Measurements from ENCODE around the gene FERMT2.

FERMT2 gene

GRCh38 chr14:52853522-52853854, 97.4 kb downstream of the FERMT2 start:
- peaks cover 11% of the 10 kb centered on the region; the same call in 1 of the 2 replicates for H3K4me1 ChIP-seq (ENCODE audit: insufficient read depth, low read length)
- no peak overlapping the region for H3K9ac ChIP-seq (ENCODE audit: low read depth, low read length)
- H3K9me3 ChIP-seq (ENCODE audit: control insufficient read depth, insufficient read depth, low read length) = no peaks in the 10 kb centered on the region
- H3K36me3 ChIP-seq (ENCODE audit: insufficient read depth, low read length) = 0 out of 2 replicates have a peak, but pooled peaks cover under 1% of the 10 kb centered on the region

GRCh38 chr14:52852810-52853521, 97.9 kb downstream of the FERMT2 start:
- Histone ChIP-seq H3K9ac (ENCODE audit: low read depth, low read length) (no peak overlapping the region), H3K36me3 (ENCODE audit: insufficient read depth, low read length) (no peaks in the 10 kb centered on the region), H3K4me1 (ENCODE audit: insufficient read depth, low read length) (peaks cover 11% of the 10 kb centered on the region; the same call in 1 of the 2 replicates), H3K9me3 (ENCODE audit: control insufficient read depth, insufficient read depth, low read length) (no peaks in the 10 kb centered on the region)

- Histone ChIP-seq H3K4me1 (ENCODE audit: insufficient read depth, low read length) (peaks cover 11% of the 10 kb centered on the region; the same call in 1 of the 2 replicates), H3K9ac (ENCODE audit: low read depth, low read length) (no peak overlapping the region), H3K36me3 (ENCODE audit: insufficient read depth, low read length) (no peaks in the 10 kb centered on the region), H3K9me3 (ENCODE audit: control insufficient read depth, insufficient read depth, low read length) (no peaks in the 10 kb centered on the region)
Measured at GRCh38 chr14:52850451-52850909, 100.4 kb downstream of the FERMT2 start.

GRCh38 chr14:52848626-52849025, 102.2 kb downstream of the FERMT2 start:
- Histone ChIP-seq H3K9ac (ENCODE audit: low read depth, low read length) (no peak overlapping the region), H3K9me3 (ENCODE audit: control insufficient read depth, insufficient read depth, low read length) (no peaks in the 10 kb centered on the region), H3K36me3 (ENCODE audit: insufficient read depth, low read length) (no peaks in the 10 kb centered on the region; the same call in 1 of the 2 replicates), H3K4me1 (ENCODE audit: insufficient read depth, low read length) (peaks cover 19% of the 10 kb centered on the region)

GRCh38 chr14:52846591-52846990, 104.3 kb downstream of the FERMT2 start:
- Histone ChIP-seq H3K4me1 (ENCODE audit: insufficient read depth, low read length) (peaks cover 8% of the 10 kb centered on the region), H3K9me3 (ENCODE audit: control insufficient read depth, insufficient read depth, low read length) (no peaks in the 10 kb centered on the region), H3K9ac (ENCODE audit: low read depth, low read length) (no peak overlapping the region), H3K36me3 (ENCODE audit: insufficient read depth, low read length) (no peaks in the 10 kb centered on the region; the same call in 1 of the 2 replicates)

- no peaks in the 10 kb centered on the region for H3K9me3 ChIP-seq (ENCODE audit: control insufficient read depth, insufficient read depth, low read length)
- H3K9ac ChIP-seq (ENCODE audit: low read depth, low read length) = no peak overlapping the region
- no peaks in the 10 kb centered on the region; the same call in 1 of the 2 replicates for H3K36me3 ChIP-seq (ENCODE audit: insufficient read depth, low read length)
- H3K4me1 ChIP-seq (ENCODE audit: insufficient read depth, low read length) = peaks cover 8% of the 10 kb centered on the region
Measured at GRCh38 chr14:52845081-52845480, 105.8 kb downstream of the FERMT2 start.

GRCh38 chr14:52844262-52845060, 106.4 kb downstream of the FERMT2 start:
- H3K4me1 ChIP-seq (ENCODE audit: insufficient read depth, low read length) = peaks cover 8% of the 10 kb centered on the region
- no peak overlapping the region for H3K9ac ChIP-seq (ENCODE audit: low read depth, low read length)
- H3K9me3 ChIP-seq (ENCODE audit: control insufficient read depth, insufficient read depth, low read length) = no peaks in the 10 kb centered on the region
- no peaks in the 10 kb centered on the region; the same call in 1 of the 2 replicates for H3K36me3 ChIP-seq (ENCODE audit: insufficient read depth, low read length)

- Histone ChIP-seq H3K4me1 (ENCODE audit: insufficient read depth, low read length) (peaks cover 15% of the 10 kb centered on the region), H3K9me3 (ENCODE audit: control insufficient read depth, insufficient read depth, low read length) (no peaks in the 10 kb centered on the region), H3K36me3 (ENCODE audit: insufficient read depth, low read length) (no peaks in the 10 kb centered on the region; the same call in 1 of the 2 replicates), H3K9ac (ENCODE audit: low read depth, low read length) (no peak overlapping the region)
Measured at GRCh38 chr14:52840877-52841276, 110.0 kb downstream of the FERMT2 start.

- no peaks in the 10 kb centered on the region for H3K9me3 ChIP-seq (ENCODE audit: control insufficient read depth, insufficient read depth, low read length)
- no peak overlapping the region for H3K9ac ChIP-seq (ENCODE audit: low read depth, low read length)
- peaks cover 24% of the 10 kb centered on the region for H3K4me1 ChIP-seq (ENCODE audit: insufficient read depth, low read length)
- no peaks in the 10 kb centered on the region for H3K36me3 ChIP-seq (ENCODE audit: insufficient read depth, low read length)
Measured at GRCh38 chr14:52837451-52837850, 113.4 kb downstream of the FERMT2 start.

- Histone ChIP-seq H3K9me3 (ENCODE audit: control insufficient read depth, insufficient read depth, low read length) (no peaks in the 10 kb centered on the region), H3K4me1 (ENCODE audit: insufficient read depth, low read length) (peaks cover 35% of the 10 kb centered on the region), H3K36me3 (ENCODE audit: insufficient read depth, low read length) (no peaks in the 10 kb centered on the region), H3K9ac (ENCODE audit: low read depth, low read length) (no peak overlapping the region)
Measured at GRCh38 chr14:52836063-52836462, 114.8 kb downstream of the FERMT2 start.

- H3K9ac ChIP-seq (ENCODE audit: low read depth, low read length) = no peak overlapping the region; the same call in 1 of the 2 replicates
- H3K36me3 ChIP-seq (ENCODE audit: insufficient read depth, low read length) = no peaks in the 10 kb centered on the region
- no peaks in the 10 kb centered on the region for H3K9me3 ChIP-seq (ENCODE audit: control insufficient read depth, insufficient read depth, low read length)
- peaks cover 39% of the 10 kb centered on the region for H3K4me1 ChIP-seq (ENCODE audit: insufficient read depth, low read length)
Measured at GRCh38 chr14:52835122-52835903, 115.5 kb downstream of the FERMT2 start.

- Histone ChIP-seq H3K9me3 (ENCODE audit: control insufficient read depth, insufficient read depth, low read length) (no peaks in the 10 kb centered on the region), H3K36me3 (ENCODE audit: insufficient read depth, low read length) (no peaks in the 10 kb centered on the region), H3K4me1 (ENCODE audit: insufficient read depth, low read length) (peaks cover 39% of the 10 kb centered on the region), H3K9ac (ENCODE audit: low read depth, low read length) (no peak overlapping the region)
Measured at GRCh38 chr14:52834440-52834842, 116.4 kb downstream of the FERMT2 start.

- H3K4me1 ChIP-seq (ENCODE audit: insufficient read depth, low read length) = peaks cover 39% of the 10 kb centered on the region
- H3K9ac ChIP-seq (ENCODE audit: low read depth, low read length) = no peak overlapping the region
- H3K36me3 ChIP-seq (ENCODE audit: insufficient read depth, low read length) = no peaks in the 10 kb centered on the region
- H3K9me3 ChIP-seq (ENCODE audit: control insufficient read depth, insufficient read depth, low read length) = no peaks in the 10 kb centered on the region
Measured at GRCh38 chr14:52833891-52834290, 117.0 kb downstream of the FERMT2 start.

- H3K36me3 ChIP-seq (ENCODE audit: insufficient read depth, low read length) = no peaks in the 10 kb centered on the region
- H3K9me3 ChIP-seq (ENCODE audit: control insufficient read depth, insufficient read depth, low read length) = no peaks in the 10 kb centered on the region
- no peak overlapping the region for H3K9ac ChIP-seq (ENCODE audit: low read depth, low read length)
- H3K4me1 ChIP-seq (ENCODE audit: insufficient read depth, low read length) = peaks cover 26% of the 10 kb centered on the region
Measured at GRCh38 chr14:52829527-52830185, 121.2 kb downstream of the FERMT2 start.

All from ES-I3 (cell line).